Epithelial cell of proximal tubule (primary cell): ENCODE measurements around the gene CAMTA1. TPM values are rescaled to one million over a fixed set of nuclear protein-coding genes. Genes with fewer than 3 reads are reported as not detected.
A peak's percentile ranks its signal among the peaks of the same experiment; 100 is the strongest.

Experiments used
- DNase-seq: peaks from one replicate; pipeline ENCODE4 v3.0.0-alpha.2; 2011; ENCODE audit warnings: low read depth
- H3K4me3 ChIP-seq: 2 replicates; pipeline ENCODE4 v1.5.1; 2011; ENCODE audit warnings: low read depth, mild to moderate bottlenecking, low read length
- total RNA-seq: library from RNA; depleted of rRNA; stranded (reverse); fragments of >200 nt; gene quantifications from 2 replicates; pipeline ENCODE4 v1.2.3, GENCODE V29; 2015
- TF ChIP-seq, protein P1 (sequence below): conservative IDR thresholded peaks from 2 replicates; pipeline ENCODE4 v1.5.1; 2012; ENCODE audit warnings: low read depth, mild to moderate bottlenecking, low read length

Gene CAMTA1
- total RNA-seq, 1 donor from 2014 or later = 79.2 TPM

DNA sequence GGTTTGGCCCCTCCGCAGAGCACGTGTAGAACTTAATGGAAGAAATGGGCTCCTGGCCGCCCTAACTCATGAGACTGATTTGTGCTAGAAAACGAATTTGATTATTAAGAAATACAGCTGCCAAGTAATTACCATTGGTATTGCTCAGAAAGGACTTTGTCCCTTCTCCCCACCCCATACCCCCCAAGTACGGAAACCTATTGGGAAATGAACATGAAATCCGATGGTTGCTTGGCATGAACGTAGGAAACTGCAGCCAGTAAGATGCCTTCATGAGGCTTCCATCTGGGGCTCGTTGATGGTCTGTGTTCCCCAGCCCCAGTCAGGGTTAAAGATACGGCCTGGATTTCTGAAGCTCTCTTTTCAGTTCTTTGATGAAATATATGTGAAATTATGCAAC, 1020.2 kb downstream of the CAMTA1 start:
- TF ChIP-seq, protein P1, sequence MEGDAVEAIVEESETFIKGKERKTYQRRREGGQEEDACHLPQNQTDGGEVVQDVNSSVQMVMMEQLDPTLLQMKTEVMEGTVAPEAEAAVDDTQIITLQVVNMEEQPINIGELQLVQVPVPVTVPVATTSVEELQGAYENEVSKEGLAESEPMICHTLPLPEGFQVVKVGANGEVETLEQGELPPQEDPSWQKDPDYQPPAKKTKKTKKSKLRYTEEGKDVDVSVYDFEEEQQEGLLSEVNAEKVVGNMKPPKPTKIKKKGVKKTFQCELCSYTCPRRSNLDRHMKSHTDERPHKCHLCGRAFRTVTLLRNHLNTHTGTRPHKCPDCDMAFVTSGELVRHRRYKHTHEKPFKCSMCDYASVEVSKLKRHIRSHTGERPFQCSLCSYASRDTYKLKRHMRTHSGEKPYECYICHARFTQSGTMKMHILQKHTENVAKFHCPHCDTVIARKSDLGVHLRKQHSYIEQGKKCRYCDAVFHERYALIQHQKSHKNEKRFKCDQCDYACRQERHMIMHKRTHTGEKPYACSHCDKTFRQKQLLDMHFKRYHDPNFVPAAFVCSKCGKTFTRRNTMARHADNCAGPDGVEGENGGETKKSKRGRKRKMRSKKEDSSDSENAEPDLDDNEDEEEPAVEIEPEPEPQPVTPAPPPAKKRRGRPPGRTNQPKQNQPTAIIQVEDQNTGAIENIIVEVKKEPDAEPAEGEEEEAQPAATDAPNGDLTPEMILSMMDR = no peak
- no peak for DNase-seq
- H3K4me3 ChIP-seq = no peak overlapping the region

DNA sequence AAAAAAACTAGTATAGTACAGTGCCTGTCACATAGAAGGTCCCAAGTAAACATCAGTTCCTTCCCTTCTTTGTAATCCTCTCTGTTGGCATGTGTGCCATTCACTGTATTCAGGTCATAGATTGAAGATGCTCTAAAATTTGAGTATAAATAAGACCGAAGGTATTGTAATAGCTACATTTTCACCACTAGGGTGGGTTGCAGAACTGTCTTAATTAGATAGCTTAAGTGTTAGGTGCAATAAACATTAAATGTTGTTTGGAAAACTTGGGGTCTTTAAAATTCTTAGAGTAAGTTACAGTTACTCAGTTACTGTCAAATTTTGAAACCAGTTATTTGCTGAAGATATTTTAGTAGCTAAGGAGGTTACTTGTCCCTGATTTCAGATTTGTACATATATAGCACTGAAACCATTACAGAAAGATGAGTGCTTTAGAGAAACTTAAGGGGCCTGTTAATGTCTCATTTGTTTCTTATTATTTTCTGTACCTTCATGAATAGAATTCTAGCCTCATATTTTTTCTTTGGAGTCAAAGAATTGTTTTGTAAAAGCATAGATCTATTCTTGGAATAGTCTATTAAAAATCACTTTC, 1023.1 kb downstream of the CAMTA1 start:
- no peak overlapping the region for H3K4me3 ChIP-seq
- TF ChIP-seq, protein P1 = peak; percentile 57
- DNase-seq = no peak

DNA sequence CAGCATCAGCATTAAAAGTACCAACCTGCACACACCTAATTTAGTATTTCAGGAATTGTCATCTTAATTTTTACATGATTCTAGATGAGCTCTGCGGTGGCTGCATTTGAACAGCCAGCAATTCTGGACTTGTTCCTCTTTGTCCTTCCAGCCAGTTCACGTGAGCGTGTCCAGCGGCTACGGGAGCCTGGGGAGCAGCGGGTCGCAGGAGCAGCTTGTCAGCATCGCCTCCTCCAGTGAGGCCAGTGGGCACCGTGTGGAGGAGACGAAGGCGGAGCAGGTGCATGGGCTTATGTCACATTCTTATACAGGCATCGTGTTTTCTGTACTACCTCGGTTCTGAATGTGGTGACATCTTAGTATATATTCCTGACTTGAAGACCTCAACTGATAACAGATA, 1024.5 kb downstream of the CAMTA1 start:
- DNase-seq = no peak
- no peak overlapping the region for H3K4me3 ChIP-seq
- TF ChIP-seq, protein P1 = no peak

DNA sequence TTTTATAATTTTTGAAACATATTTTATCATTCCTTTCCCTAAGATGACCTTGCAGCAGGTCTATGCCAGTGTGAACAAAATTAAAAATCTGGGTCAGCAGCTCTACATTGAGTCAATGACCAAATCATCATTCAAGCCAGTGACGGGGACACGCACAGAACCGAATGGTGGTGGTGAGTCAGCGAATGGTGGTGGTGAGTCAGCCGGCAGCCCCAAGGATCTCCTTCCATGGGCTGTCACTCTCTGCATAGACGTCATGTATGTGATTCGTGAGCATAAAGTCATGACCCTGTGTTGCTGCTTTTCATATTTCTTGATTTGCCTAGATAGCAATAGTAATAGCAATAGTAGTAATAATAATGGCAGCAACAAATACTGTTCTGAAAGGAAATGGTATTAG, 1025.1 kb downstream of the CAMTA1 start:
- no peak for DNase-seq
- TF ChIP-seq, protein P1 = no peak
- H3K4me3 ChIP-seq = no peak overlapping the region

DNA sequence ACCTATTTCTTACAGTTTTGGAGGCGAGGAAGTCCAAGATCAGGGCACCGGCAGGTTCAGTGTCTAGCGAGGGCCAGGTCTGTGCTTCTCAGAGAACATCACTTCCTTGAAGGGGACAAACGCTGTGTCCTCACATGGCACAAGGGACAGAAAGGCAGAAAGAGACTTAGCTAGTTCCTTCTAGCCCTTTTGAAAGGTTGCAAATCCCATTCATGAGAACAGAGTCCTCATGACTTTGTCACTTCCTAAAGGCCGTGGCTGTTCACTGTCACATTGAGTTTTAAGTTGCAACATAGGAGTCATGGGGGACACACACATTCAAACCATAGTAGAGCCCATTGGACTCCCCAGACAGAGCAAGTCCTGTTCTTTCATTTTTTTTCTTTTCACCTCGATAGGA, 1026.2 kb downstream of the CAMTA1 start:
- DNase-seq = no peak
- TF ChIP-seq, protein P1 = no peak
- no peak overlapping the region for H3K4me3 ChIP-seq

DNA sequence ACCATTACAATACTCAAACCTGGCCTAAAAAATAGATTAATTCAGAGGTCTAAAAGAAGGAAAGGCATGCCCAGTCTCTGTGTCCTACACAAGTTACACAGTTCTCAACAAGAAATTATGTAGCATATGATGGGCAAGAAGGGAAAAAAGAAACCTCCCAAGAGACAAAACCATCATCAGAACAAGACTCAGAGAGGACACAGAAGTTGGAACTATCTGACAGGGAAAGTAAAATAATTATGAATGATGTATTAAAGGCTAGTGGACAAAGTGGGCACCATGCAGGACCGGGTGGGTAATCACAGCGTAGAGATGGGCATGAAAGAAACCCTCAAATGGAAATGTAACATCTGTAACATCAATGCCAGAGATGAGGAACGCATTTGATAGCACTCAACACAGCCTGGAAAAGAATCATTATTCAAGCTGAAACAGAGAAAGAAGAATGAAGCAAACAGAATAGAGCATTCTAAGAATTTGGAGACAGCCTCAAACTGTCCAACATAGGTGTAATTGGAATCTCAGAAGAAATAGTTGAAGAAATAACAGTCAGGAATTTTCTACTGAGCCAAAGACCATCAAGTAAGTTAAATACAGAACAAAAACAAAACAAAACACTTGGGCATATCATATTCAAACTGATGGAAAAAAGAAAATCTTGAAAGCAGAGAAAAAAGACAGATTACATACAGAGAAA, 1028.6 kb downstream of the CAMTA1 start:
- TF ChIP-seq, protein P1 = no peak
- H3K4me3 ChIP-seq = no peak overlapping the region
- no peak for DNase-seq

Other genes starting within 250 kb of the CAMTA1 start
- gene NOL9, start 230.9 kb upstream of the CAMTA1 start, total RNA-seq = 18.5 and 24.7 TPM in 2 replicates
- gene TAS1R1, start 230.1 kb upstream of the CAMTA1 start, total RNA-seq = not detected in 2 replicates
- gene ZBTB48, start 205.5 kb upstream of the CAMTA1 start, total RNA-seq = 5.7 and 14.2 TPM in 2 replicates
- gene KLHL21, start 182.6 kb upstream of the CAMTA1 start, total RNA-seq = 28.1 and 40.1 TPM in 2 replicates
- gene PHF13, start 171.7 kb upstream of the CAMTA1 start, total RNA-seq = 5.5 and 7.2 TPM in 2 replicates
- gene THAP3, start 160.6 kb upstream of the CAMTA1 start, total RNA-seq = 15.8 and 24.0 TPM in 2 replicates
- 32.8 and 41.3 TPM in 2 replicates for gene DNAJC11, start 83.6 kb upstream of the CAMTA1 start, total RNA-seq